Transverse colon (tissue), 4 donors: ENCODE data around the gene HTR2C. TPM values are rescaled to one million over a fixed set of nuclear protein-coding genes. Genes with fewer than 3 reads are reported as not detected.
"Not testable (repeated sequence)": the region's sequence is repeated elsewhere in the genome, so short reads cannot be mapped to it uniquely, and the experiment has no call there.

Source experiments
- DNase-seq: peaks from one replicate; pipeline ENCODE4 v3.0.0-alpha.2; 2019
- H3K27ac ChIP-seq, 4 donors: fragments of 200-600 bp; sonication (generic); 2 replicates each; pipeline ENCODE4 v1.5.1; 2016 to 2018; ENCODE audit warnings: inconsistent platforms in 4 of 4
- H3K27me3 ChIP-seq: fragments of 200-600 bp; sonication (generic); 2 replicates; pipeline ENCODE4 v1.5.1; 2017; ENCODE audit warnings: inconsistent platforms
- H3K36me3 ChIP-seq, 4 donors: fragments of 200-600 bp; sonication (generic); 2 replicates each; pipeline ENCODE4 v1.5.1; 2017 to 2019; ENCODE audit warnings: inconsistent platforms in 4 of 4
- H3K4me1 ChIP-seq, 4 donors: fragments of 200-600 bp; sonication (generic); 2 replicates each; pipeline ENCODE4 v1.5.1; 2017 to 2020; ENCODE audit warnings: inconsistent platforms in 4 of 4
- H3K4me3 ChIP-seq, 4 donors: fragments of 200-600 bp; sonication (generic); 1 replicate in 1 of 4; 2 replicates in 3 of 4; pipeline versions ENCODE4 v1.5.1 to v1.6.1; 2017 to 2019; ENCODE audit warnings: inconsistent platforms in 4 of 4
- H3K9me3 ChIP-seq, 2 donors: fragments of 200-600 bp; sonication (generic); 2 replicates each; pipeline ENCODE4 v1.5.1; 2017 to 2019; ENCODE audit warnings: inconsistent platforms in 2 of 2
- CTCF ChIP-seq, 5 experiments: fragments of 200-600 bp in 3 of 5; fragments of 450-650 bp in 2 of 5; sonication (generic) in 3 of 5; IDR thresholded peaks; 1 replicate in 2 of 5; 2 replicates in 3 of 5; pipeline ENCODE4 v1.5.1; 2016 to 2017; ENCODE audit warnings: antibody characterized with exemption in 5 of 5, inconsistent platforms in 3 of 5, mild to moderate bottlenecking in 2 of 5, moderate library complexity in 1 of 5
- EP300 ChIP-seq: sonication (generic); formaldehyde crosslinking; IDR thresholded peaks from one replicate; pipeline ENCODE4 v1.6.1; 2017; ENCODE audit warnings: antibody characterized with exemption, low read depth
- POLR2A ChIP-seq: fragments of 450-650 bp; IDR thresholded peaks from one replicate; pipeline ENCODE4 v1.6.1; 2016; ENCODE audit warnings: antibody characterized with exemption, mild to moderate bottlenecking, moderate library complexity
- POLR2AphosphoS5 ChIP-seq, 3 donors: sonication (generic); formaldehyde crosslinking; IDR thresholded peaks; one replicate each; pipeline ENCODE4 v1.6.1; 2016; ENCODE audit warnings: antibody characterized with exemption in 3 of 3
- WGBS, 2 donors: methylation state at CpG; one replicate each; pipeline ENCODE4 v1.1.5; 2018; ENCODE audit warnings: low coverage in 1 of 2; 5-methylcytosine and 5-hydroxymethylcytosine counted together
- in situ Hi-C, 4 donors: fragments of 200-750 bp; cut with MboI; loops; one replicate each; pipeline versions ENCODE4 v1.15.0 to v1.15.1; 2017; ENCODE audit warnings: low sequenced_read_pairs in 3 of 4, low pct_ligation_motif_present in 1 of 4, low pct_unique_long_range_greater_than_20kb in 1 of 4
- intact Hi-C: fragments of 100-400 bp; cut with DNase I; formaldehyde crosslinking; loops from one replicate; pipeline ENCODE4 v1.15.1; 2023; ENCODE audit warnings: low total_unique reads
- total RNA-seq, 4 donors: library from RNA; depleted of rRNA; stranded (reverse); fragments of >200 nt; gene quantifications; one replicate each; pipeline ENCODE4 v1.1.0, GENCODE V29; 2016

The HTR2C gene
- total RNA-seq, 4 donors from 2014 or later, result not detected

GRCh38 chrX:114599305-114599704 is 15.4 kb downstream of the HTR2C start:
- Histone ChIP-seq H3K27me3 (no peaks in the 10 kb centered on the region), H3K4me3 (no peak overlapping the region), H3K36me3 (no peaks in the 10 kb centered on the region), H3K27ac (no peak overlapping the region), H3K9me3 (no peaks in the 10 kb centered on the region), H3K4me1 (no peaks in the 10 kb centered on the region)
- intact Hi-C loops (no loop called here), in situ Hi-C loops (no loop called here)
- DNase-seq, result no peak
- TF ChIP-seq CTCF (IDR thresholded peaks at IDR 0.05) (no peak), POLR2A (no peak), POLR2AphosphoS5 (IDR thresholded peaks at IDR 0.05) (no peak), EP300 (no peak)
- 60% methylated on average over 1 of the region's 1 CpG; no CpG with 5 or more reads in 1 of the 2 donors for WGBS, 2 donors

GRCh38 chrX:114599911-114600310 is 16.0 kb downstream of the HTR2C start:
- no peaks in the 10 kb centered on the region for H3K36me3 ChIP-seq
- no peak for TF ChIP-seq POLR2AphosphoS5 (IDR thresholded peaks at IDR 0.05)
- TF ChIP-seq CTCF (IDR thresholded peaks at IDR 0.05), result no peak
- TF ChIP-seq EP300, result no peak
- TF ChIP-seq POLR2A, result no peak

GRCh38 chrX:114606619-114607018 is 22.7 kb downstream of the HTR2C start:
- H3K9me3 ChIP-seq, H3K27ac ChIP-seq, intact Hi-C loops, H3K4me3 ChIP-seq, H3K27me3 ChIP-seq, H3K36me3 ChIP-seq, DNase-seq, H3K4me1 ChIP-seq: not testable (repeated sequence)
- 85% methylated on average over 10 of the region's 10 CpGs; no CpG with 5 or more reads in 1 of the 2 donors for WGBS, 2 donors
- in situ Hi-C loops, result loop anchor here in 2 of 4 donors (25.0 kb wide), 2 partner anchors 356 to 531 kb away; no protein-coding TSS in a partner anchor

More at GRCh38 chrX:114599911-114600310, 16.0 kb downstream of the HTR2C start:
- intact Hi-C loops (no loop called here), in situ Hi-C loops (loop anchor here in 2 of 4 donors (25.0 kb wide), 2 partner anchors 362 to 537 kb away; no protein-coding TSS in a partner anchor)
- Histone ChIP-seq H3K27ac (no peak overlapping the region), H3K4me1 (no peaks in the 10 kb centered on the region), H3K4me3 (no peak overlapping the region), H3K9me3 (no peaks in the 10 kb centered on the region), H3K27me3 (no peaks in the 10 kb centered on the region)
- DNase-seq, result no peak
- WGBS, 2 donors, result 30 to 41% methylated on average over 3 to 4 of the region's 4 CpGs

GRCh38 chrX:114611018-114611619 is 27.2 kb downstream of the HTR2C start:
- intact Hi-C loops (no loop called here), in situ Hi-C loops (loop anchor here in 2 of 4 donors (25.0 kb wide), 2 partner anchors 351 to 526 kb away; no protein-coding TSS in a partner anchor)
- TF ChIP-seq EP300 (no peak), CTCF (IDR thresholded peaks at IDR 0.05) (peak; percentile 41 to 88 (median 57))
- Histone ChIP-seq H3K4me1 (no peaks in the 10 kb centered on the region), H3K27me3 (no peaks in the 10 kb centered on the region), H3K27ac (no peak overlapping the region), H3K9me3 (no peaks in the 10 kb centered on the region), H3K36me3 (no peaks in the 10 kb centered on the region), H3K4me3 (no peak overlapping the region)
- WGBS, 2 donors, result 45 to 100% methylated on average over 2 to 11 of the region's 11 CpGs
- DNase-seq, result peak; percentile 14

- Histone ChIP-seq H3K4me3 (no peak overlapping the region), H3K27me3 (no peaks in the 10 kb centered on the region), H3K36me3 (no peaks in the 10 kb centered on the region), H3K9me3 (no peaks in the 10 kb centered on the region), H3K4me1 (no peaks in the 10 kb centered on the region), H3K27ac (no peak overlapping the region)
- intact Hi-C loops (no loop called here), in situ Hi-C loops (loop anchor here in 2 of 4 donors (25.0 kb wide), 2 partner anchors 347 to 522 kb away; no protein-coding TSS in a partner anchor)
- no peak for DNase-seq
- no peak for TF ChIP-seq CTCF (IDR thresholded peaks at IDR 0.05)
- no peak for TF ChIP-seq POLR2A
- TF ChIP-seq EP300, result no peak
- TF ChIP-seq POLR2AphosphoS5 (IDR thresholded peaks at IDR 0.05), result no peak
Observed at GRCh38 chrX:114615765-114616164, 31.9 kb downstream of the HTR2C start.
